ENCODE measurements around the gene ATAD3C.
"Not testable (repeated sequence)": the region's sequence is repeated elsewhere in the genome, so short reads cannot be mapped to it uniquely, and the experiment has no call there.

ATAD3C gene

DNA sequence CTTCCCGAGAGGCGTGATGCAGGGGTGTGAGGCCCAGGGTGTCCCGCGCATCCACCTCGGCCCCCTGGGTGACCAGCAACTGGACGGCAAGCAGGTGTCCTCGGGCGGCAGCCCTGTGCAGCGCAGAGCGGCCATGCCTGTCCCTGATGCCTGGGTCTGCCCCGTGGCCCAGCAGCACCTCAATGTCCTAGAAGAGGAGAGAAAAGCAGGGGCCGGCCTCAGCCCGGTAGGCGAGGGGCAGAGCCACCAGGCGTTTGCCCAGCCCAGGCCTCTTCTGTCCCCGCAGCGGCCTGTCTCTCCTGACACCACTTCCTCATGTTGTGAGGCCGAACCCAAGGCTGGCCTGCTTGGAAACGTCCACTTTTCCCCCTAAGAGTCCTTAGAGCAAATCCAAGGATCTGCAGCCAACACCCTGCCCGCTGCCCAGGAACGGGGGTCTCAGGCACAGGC, 30.1 kb upstream of the ATAD3C start:
- DNase-seq, result no peak

DNA sequence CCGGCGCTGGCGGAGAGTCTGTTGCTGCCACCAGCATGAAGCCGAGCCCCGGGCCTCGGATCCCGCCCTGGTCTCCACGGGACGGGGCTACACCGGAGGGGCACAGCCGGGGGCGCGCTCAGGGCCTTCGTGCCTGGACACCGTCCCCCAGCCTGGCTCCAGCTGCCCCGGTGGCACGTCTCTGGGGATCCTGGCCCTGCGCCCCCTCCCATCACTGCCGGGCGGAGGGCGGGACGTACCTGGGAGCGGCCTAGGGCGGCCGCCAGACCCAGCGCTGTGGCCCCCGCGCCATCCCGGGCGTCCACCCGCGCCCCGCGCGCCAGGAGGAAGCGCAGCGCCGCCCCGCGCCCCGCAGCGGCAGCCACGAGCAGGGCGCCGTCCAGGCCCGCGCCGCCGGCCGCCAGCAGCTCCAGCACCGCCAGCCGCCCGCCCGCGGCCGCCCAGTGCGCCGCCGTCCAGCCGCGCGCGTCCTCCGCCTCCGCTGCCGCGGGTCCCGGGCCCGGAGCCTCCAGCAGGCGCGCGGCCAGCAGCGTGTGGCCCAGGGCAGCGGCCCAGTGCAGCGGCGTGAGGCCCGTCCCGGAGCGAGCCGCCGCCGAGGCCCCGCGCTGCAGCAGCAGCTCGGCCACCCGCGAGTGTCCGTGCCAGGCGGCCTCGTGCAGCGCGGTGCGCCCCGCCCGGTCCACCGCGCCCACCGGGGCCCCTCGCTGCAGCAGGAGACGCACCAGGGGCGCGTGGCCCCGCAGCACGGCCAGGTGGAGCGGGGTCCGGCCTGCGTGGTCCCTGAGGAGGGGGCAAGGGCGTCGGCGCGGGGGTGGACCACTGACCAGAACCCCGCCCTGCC, 29.5 kb upstream of the ATAD3C start:
- no peak for DNase-seq

DNA sequence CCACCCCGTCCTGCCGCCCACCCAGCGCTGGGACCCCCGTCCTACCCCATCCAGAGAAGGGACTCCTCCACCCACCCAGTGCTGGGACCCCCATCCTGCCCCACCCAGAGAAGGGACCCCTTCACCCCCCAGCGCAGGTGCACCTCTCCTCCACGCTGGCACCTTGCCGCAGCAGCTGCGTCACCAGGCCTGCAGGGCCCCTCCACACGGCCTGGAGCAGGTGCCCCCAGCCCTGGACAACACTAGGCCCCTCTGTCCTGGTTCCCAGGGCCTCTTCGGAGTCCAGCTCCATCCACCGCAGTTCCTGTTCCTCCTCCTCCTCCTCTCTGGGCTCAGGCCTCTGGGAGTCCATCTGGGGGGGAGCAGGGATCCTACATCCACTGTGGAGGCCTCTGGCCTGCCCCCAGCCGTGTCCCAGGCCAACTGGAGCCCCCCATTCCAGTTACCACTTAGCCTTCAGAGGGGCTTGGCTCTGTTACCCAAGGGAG, 28.8 kb upstream of the ATAD3C start:
- DNase-seq, result no peak

DNA sequence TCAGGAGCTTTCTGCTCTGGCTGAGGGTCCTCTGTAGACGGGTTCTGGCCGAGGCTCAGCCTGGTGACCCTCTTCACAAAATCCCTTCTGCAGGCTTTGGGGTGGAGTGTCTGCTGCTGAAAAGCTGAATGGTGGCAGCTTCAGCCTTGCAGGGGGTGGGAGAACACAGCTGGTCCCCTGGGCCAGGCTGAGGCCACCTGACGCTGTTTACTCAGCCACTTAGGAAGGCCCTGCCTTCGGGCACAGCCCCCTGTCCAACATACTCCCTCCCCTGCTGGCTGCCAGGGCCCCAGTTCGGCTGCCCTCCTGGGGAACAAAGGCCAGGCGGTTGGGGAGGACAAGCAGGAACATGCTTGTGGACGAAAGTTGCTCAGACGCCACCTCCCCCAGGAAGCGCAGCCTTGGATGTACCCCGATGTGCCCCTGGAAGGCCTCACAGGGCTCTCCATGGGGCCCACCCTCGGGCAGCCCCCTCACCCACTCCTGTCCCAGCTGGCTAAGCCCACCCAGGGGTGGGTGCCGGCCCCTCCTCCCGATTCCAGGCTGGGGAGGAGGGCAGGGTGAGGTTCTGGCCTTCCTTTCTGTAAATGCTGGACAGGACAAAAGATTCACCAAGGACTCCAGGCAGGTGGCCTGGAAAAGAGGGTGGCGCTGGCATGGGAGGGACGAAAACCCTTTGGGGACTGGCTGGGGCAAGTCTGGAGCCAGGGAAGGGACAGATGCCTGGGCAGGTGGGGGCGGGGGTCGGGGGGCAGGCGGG, 28.2 kb upstream of the ATAD3C start, which contains the start of gene ANKRD65:
Gene ANKRD65, minus strand, starts transcription at position 130 of the 760 bp plus-strand sequence. CDS start 271 bp downstream, outside the sequence.
- no peak for DNase-seq

DNA sequence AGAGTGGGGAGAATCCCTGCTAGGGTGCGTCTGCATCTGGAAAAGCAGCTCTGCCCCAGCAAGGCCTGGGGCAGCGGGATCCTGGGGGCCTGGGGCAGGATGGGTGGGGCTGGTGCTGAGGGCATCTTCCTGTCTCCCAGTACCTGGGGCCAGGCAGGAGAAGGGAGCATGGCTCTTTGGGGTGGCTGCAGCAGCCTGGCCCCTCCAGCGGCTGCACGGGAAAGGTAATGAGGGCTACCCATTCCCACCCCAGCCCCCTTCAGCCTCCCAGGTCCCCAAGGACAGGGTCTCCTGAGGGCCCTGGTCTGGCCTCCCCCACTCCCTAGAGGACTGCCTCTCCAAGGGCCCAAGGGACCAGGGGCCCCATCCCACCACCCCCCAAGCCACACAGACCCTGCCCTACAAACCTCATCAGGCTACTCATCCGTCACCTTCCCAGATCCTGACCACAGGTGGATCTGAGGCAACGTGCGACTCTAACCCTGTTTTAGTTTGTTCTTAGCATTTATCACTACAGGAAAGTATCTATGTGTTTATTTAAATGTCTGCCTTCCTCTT, 27.5 kb upstream of the ATAD3C start:
- no peak for DNase-seq

DNA sequence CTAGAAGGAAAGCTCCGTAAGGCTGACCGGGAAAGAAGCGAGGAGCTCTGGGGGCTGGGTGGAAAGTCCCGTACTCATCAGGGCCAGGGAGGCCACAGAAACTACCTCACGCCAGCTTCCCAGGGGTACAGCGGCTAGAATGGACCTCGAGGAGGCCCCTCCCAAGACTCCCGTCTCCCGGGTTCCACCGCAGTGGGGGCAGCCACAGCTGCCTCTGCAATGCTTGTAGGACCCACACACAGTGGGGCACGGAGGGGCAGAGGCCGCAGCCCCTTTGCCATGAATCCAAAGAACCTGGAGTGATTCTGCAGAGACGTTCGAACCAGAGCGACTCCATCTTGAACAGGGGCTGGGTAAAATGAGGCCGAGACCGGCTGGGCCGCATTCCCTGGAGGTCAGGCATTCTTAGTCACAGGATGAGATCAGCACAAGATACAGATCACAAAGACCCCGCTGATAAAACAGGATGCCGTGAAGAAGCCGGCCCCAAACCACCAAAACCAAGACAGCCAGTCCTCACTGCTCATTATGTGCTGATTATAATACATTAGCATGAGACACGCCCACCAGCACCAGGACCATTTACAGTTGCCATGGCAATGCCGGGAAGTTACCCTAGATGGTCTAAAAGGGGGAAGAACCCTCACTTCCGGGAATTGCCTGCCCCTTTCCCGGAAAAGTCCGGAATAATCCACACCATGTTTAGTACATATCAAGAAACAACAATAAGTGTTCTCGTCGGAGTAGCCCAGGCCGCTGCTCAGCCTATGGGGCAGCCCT, 26.8 kb upstream of the ATAD3C start:
- DNase-seq, result no peak

DNA sequence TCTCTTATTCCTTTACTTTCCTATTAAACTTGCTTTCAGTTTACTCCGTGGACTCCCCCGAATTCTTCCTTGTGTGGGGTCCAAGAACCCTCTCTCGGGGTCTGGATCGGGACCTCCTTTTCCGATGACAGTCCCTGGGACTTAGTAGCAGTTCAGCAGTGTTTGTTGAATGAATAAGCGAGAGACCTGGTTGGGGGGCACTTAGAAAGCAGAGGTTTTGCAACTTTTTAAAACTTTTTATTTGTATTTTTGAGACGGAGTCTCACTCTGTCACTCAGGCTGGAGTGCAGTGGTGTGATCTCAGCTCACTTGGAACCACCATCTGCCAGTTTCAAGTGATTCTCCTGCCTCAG, 26.3 kb upstream of the ATAD3C start:
- DNase-seq, result no peak

DNA sequence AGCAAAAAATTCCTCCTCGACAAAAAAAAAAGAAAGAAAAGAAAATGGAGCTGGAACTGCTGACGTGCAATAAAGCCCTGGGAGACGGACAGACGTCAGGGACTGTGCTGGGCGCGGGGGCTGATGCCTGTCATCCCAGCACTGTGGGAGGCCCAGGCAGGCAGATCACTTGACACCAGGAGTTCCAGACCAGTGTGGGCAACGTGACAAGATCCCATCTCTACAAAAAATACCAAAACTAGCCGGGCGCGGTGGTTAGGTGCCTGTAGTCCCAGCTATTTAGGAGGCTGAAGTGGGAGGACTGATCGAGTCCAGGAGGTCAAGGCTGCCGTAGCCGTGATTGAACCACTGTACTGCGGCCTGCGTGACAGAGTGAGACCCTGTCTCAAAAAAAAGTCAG, 24.8 kb upstream of the ATAD3C start:
- no peak for DNase-seq

DNA sequence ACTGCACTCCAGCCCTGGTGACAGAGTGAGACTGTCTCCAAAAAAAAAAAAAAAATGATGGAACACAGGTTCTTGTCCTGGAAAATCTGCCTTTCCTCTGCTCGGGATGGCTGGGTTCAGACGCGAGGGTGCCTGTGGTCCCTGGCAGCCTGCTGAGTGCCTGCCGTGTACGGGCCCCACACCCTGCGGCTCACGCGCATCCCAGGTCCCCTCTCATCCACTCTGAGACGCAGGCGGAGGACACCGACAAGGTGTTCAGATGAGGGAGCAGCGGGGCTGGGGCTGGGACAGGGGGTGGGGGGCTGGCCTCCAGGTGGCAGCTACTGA, 24.1 kb upstream of the ATAD3C start:
- DNase-seq, result no peak

DNA sequence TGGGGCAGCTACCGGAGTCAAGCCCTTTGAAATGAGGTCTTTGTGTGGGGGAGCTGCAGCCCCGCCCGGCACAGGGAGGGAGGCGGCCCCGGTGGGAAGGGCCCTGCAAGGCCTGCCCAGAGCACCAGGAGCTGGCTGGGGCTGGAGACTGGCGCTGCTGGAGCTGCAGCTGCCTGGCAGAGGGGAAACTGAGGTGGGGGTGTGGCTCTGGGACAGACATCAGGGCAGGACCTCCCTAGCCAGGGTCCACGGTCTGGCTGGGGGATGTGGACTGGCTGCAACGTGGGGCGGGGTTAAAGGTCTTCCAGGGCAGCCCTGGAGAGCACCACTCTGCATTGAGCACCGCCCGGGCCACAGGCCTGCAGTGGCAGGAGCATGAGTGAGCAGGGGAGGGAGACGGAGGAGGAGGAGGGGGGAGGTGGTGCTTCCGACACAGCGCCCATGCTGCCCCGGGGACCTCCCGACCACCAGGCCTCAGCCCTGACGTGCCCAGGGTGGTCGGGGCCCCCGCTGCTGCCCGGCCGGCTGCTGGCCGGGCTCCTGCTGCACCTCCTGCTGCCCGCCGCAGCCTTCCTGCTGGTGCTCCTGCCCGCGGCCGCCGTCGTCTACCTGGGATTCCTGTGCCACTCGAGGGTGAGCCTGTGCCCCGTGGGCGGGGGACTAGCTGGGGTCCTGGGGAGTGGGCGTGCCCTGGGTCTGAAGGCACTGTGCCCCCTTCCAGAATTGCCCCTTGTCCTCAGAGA, 23.6 kb upstream of the ATAD3C start:
- no peak for DNase-seq

DNA sequence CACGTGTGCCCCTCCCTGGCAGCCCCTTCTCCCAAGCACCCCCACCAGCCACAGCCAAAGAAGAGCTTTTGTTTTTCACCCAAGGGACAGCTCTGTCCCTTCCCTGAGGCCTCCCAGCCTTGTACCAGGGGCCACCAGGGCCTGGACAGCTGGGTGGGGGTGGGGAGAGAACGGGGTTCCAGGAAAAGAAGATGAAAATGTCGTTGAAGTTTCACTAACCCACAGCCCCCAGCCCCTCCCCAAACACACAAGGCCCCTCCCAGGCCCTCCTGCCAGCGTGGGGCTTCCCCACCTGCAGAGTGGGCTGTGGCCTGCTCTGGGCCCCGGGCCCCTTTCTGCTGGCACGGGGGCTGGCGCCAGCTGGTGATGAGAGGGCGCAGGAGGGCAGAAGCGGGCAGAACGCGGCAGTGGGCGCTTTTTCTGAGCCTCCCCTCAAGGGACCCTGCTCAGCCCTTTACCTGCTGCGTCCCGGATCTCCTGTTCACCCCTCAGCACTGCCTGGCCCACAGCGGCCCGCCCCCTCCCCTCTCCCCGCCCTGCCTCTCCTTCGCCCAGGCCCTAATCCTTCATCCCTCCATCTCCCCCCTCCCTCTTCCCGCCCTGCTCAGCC, 22.9 kb upstream of the ATAD3C start:
- no peak for DNase-seq

DNA sequence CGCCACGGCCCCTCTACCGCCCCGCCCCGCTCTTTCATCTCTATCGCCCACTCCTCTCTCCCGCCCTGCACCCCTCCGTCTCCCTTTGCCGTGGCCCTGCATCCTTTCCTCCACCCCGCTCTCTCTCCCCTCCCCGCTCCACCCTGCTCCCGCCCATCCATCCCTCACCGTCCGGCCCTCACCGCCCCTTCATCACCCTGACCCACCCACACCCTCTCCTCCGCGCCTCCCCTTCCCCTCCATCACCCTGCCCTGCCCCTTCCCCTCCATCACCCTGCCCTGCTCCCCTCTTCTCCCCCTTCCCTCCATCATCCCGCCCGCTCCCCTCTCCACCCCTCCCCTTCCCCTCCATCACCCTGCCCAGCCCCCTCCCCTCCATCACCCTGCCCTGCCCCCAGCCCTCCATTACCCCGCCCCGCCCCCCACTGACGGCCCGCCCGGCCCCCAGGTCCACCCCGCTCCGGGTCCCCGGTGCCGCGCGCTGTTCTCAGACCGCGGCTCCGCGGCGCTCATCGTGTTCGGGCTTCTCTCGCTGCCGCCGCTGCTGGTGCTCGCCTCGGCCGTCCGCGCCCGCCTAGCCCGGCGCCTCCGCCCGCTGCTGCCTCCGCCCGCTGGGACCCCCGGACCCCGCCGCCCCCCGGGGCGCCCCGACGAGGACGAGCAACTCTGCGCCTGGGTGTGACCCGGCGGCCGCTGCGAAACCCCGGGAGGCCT, 22.2 kb upstream of the ATAD3C start:
- no peak for DNase-seq

DNA sequence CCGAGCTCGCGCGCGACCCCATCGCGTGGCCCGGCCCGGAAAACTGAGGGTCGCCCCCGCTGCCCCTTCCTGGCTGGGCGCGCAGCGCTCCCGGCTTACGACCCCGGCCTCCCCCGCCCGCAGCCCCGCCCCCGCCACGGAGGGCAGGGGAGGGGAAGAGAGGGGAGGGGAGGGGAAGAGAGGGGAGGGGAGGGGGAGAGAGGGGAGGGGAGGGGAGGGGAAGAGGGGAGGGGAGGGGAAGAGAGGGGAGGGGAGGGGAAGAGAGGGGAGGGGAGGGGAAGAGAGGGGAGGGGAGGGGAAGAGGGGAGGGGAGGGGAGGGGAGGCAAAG, 21.7 kb upstream of the ATAD3C start:
- DNase-seq, result no peak

DNA sequence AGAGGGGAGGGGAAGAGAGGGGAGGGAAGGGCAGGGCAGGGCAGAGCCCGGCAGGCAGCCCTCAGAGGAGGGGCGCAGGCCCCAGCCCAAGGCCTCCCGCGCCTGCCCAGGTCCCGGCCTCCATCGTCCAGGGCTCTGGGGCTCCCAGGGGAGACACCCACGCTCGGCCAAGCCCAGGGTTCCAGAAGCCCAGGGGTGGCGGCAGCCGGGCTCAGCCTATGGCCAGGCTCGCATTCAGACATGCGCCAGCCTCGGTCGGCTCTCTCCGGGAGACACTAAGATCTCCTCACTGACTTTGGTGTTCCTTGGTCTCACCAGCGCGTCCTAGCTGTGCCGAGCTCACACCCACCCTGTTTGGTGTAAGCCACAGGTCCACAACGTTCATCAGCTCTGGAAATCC, 21.3 kb upstream of the ATAD3C start:
- no peak for DNase-seq

DNA sequence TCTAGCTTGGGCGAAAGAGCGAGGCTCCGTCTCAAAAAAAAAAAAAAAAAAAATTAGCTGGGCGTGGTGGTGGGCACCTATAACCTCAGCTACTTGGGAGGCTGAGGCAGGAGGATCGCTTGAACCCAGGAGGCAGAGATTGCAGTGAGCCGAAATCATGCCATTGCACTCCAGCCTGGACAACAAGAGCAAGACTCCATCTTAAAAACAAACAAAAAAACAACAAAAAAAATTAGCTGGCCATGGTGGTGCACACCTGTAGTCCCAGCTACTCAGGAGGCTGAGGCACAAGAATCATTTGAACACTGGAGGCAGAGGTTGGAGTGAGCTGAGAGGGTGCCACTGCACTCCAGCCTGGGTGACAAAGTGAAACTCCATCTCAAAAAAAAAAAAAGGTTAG, 20.5 kb upstream of the ATAD3C start:
- DNase-seq, result not testable (repeated sequence)

DNA sequence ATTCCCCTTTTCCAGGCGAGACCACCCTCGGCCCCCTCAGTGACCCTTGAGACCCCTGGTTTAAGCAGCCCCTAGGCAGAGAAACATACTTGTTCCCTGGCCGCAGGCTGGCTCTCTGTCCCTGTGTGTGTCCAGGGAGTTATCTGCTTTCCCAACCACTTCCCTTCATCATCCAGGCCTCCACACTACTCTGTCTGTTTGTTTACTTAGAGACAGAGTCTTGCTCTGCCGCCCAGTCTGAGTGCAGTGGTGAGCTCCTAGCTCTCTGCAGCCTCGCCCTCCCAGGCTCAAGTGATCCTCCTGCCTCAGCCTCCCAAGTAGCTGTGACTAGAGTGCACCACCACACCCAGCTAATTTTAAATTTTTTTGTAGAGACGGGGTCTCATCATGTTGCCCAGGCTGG, 19.8 kb upstream of the ATAD3C start:
- no peak for DNase-seq

DNA sequence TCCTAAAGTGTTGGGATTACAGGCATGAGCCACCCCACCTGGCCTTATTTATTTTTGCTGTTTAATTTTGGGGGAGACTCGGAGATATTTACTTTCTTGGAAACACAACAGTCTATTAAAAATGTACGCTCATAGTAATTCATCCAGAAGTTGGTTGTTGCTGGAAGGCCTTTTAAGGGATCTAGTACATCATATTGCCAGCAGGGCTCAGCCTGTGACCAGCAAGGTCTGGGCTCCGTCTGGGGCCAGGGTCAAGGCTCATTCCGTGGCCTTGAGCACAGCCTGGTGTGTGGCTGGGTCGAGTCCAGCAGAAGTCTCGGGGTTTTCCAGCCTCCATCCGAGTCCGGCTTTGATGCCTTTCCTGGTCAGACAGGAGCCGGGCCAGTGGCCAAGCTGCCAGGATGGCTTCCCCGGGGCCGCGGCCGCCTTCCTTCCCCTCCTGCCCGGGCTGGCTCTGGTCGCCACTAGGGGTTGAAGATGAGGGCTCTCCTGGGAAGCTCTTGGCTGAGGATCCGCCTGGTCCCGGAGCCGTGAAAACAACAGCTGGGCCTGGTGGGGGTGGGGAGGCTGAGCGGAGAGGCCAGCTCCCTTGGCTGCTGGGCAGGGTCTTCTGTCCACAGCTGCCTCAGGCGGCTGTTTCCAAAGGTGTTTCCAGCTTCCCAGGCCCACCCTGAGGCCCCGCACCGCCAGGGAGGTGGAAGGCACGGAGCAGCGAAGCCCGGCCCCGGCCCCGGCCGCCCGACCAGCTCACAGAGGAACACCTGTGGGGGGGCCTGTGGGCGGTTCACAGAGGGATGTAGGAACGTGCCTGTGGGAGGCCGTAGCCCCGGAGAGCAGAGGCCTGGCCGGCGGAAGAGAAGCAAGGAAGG, 19.1 kb upstream of the ATAD3C start:
- no peak for DNase-seq

DNA sequence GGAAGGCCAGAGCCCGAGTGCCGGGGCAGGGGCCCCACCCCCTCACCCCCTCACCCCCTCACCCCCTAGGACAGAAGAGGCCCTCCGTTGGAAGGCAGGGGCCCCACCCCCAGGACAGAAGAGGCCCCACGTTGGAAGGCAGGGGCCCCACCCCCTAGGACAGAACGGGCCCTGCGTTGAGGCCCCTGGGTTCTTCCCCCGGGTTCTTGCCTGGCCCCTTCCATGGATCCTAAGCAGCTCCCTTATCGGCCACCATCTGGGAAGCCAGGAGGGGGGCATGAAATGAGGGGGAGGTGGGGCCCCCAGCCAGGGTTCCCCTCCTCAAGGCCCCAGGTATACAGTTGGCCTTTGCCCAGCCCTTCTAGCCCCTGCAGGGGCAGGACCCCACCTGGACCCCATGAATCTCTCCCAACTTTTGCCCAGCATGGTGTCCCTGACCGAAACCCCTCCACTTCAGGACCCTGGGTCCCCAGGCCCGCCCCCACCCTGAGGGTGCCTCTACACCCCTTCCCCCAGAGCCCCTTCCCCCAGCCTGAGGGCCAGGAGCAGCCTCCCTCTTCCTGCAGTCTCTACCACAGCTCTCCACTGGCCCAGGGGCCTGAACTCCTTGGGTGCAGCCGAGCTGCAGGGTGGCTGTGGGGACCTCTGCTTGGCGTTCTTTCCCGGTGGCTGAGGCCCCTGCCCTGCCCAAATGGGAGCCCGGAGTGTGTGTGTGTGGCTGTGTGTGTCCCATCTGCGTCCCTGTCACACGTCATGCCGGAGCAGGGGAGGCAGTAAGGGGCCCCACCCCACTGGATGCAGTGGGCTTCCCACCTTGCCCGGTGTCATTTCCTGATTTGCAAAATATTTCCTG, 18.3 kb upstream of the ATAD3C start:
- no peak for DNase-seq

DNA sequence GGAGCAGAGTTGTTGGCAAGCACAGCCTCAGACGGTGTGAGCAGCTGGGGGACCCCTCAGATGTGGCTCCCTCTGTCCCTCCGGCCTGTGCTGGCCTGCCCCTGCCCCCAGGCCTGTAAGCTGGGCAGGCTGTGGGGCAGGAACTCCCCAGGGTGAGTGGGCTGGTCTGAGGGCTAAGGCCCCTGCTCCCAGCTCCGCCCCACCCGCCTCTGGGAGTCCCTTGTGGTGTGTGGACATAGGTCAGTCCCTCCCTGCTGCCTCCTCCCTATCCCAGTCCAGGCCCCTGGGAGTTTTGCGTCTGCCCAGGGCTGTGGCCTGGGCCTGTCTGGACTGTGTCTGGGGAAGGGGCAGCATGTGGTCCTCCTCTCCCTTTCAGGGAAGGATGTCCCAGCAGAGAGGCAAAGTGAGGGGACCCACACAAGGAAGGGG, 17.6 kb upstream of the ATAD3C start:
- no peak for DNase-seq

Measured in activated effector memory CD4-positive, alpha-beta T cell treated with Interleukin-2 at 50 U/mL for 16 hours (primary cell).